Vagina (tissue), 2 donors: ENCODE results near the gene ADORA3.

Source experiments
- POLR2A ChIP-seq, 2 donors: fragments of 450-650 bp; IDR thresholded peaks; one replicate each; pipeline ENCODE4 v1.6.1; 2017; ENCODE audit warnings: antibody characterized with exemption in 2 of 2, mild to moderate bottlenecking in 2 of 2, moderate library complexity in 2 of 2
- POLR2AphosphoS5 ChIP-seq, 2 donors: sonication (generic); formaldehyde crosslinking; IDR thresholded peaks; one replicate each; pipeline ENCODE4 v1.9.0; 2017; ENCODE audit warnings: antibody characterized with exemption in 2 of 2, mild to moderate bottlenecking in 2 of 2, low read depth in 1 of 2; ENCODE audit not compliant: insufficient read depth in 1 of 2
- TF ChIP-seq, protein P1 (sequence below), 3 experiments: fragments of 450-650 bp in 2 of 3; fragments of 200-600 bp in 1 of 3; sonication (generic) in 1 of 3; IDR thresholded peaks; one replicate each; pipeline ENCODE4 v1.5.1; 2017 to 2019; ENCODE audit warnings: antibody characterized with exemption in 3 of 3, mild to moderate bottlenecking in 2 of 3, moderate library complexity in 2 of 3

DNA sequence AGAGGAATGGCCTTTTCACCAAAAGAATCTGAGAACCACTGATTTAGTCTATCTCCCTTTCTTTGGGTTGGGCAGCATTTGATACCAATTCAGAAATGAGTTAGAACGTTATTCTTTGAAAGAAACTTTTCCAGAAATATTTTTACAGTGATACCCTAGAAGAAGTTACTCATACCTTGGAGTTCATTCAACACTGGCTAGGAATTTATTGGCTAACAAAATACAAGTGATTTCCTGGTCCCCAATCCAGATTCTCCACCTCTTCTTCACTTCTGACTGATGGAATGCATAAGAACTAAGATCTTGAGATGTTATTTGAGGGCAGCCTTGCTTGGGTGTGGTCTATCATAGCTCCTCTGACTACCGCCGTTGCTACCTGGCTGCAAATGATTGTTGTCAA, 20.3 kb downstream of the ADORA3 start:
- TF ChIP-seq, protein P1, sequence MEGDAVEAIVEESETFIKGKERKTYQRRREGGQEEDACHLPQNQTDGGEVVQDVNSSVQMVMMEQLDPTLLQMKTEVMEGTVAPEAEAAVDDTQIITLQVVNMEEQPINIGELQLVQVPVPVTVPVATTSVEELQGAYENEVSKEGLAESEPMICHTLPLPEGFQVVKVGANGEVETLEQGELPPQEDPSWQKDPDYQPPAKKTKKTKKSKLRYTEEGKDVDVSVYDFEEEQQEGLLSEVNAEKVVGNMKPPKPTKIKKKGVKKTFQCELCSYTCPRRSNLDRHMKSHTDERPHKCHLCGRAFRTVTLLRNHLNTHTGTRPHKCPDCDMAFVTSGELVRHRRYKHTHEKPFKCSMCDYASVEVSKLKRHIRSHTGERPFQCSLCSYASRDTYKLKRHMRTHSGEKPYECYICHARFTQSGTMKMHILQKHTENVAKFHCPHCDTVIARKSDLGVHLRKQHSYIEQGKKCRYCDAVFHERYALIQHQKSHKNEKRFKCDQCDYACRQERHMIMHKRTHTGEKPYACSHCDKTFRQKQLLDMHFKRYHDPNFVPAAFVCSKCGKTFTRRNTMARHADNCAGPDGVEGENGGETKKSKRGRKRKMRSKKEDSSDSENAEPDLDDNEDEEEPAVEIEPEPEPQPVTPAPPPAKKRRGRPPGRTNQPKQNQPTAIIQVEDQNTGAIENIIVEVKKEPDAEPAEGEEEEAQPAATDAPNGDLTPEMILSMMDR (IDR thresholded peaks at IDR 0.05) = no peak
- TF ChIP-seq POLR2AphosphoS5 (IDR thresholded peaks at IDR 0.05; ENCODE audit: insufficient read depth in 1 of 2, low read depth in 1 of 2) = no peak
- TF ChIP-seq POLR2A (IDR thresholded peaks at IDR 0.05) = no peak
